Omental fat pad (tissue), 4 donors: Measurements from ENCODE around the gene CCDC90B. TPM values are rescaled to one million over a fixed set of nuclear protein-coding genes. Genes with fewer than 3 reads are reported as not detected.

ENCODE experiments used
- ATAC-seq: fragments of 150-250 bp; one replicate; pipeline ENCODE4 v1.9.1; 2016; ENCODE audit warnings: mild to moderate bottlenecking, moderate library complexity; ENCODE audit not compliant: low FRiP score
- DNase-seq: peaks from one replicate; pipeline ENCODE4 v3.0.0-alpha.2; 2019; ENCODE audit warnings: low spot score
- CTCF ChIP-seq, 3 donors: fragments of 450-650 bp; IDR thresholded peaks; one replicate each; pipeline ENCODE4 v1.5.1; 2016 to 2017; ENCODE audit warnings: antibody characterized with exemption in 3 of 3, mild to moderate bottlenecking in 3 of 3, moderate library complexity in 2 of 3
- total RNA-seq, 4 donors: library from RNA; depleted of rRNA; stranded (reverse); fragments of >200 nt; gene quantifications; one replicate each; pipeline ENCODE4 v1.1.0, GENCODE V29; 2016

The CCDC90B gene
- total RNA-seq, 4 donors from 2014 or later = 22.1 to 45.2 (median 31.2) TPM

GRCh38 chr11:83285151-83285770 lies 906 bp downstream of the CCDC90B start:
- DNase-seq (no peak), ATAC-seq (no peak)
- TF ChIP-seq CTCF (IDR thresholded peaks at IDR 0.05) = no peak

GRCh38 chr11:83284501-83285150 lies 1.5 kb downstream of the CCDC90B start:
- ATAC-seq (no peak), DNase-seq (no peak)
- no peak for TF ChIP-seq CTCF (IDR thresholded peaks at IDR 0.05)

- DNase-seq (no peak), ATAC-seq (no peak)
- no peak for TF ChIP-seq CTCF (IDR thresholded peaks at IDR 0.05)
Observed at GRCh38 chr11:83282084-83282716, 4.0 kb downstream of the CCDC90B start.

GRCh38 chr11:83280256-83280655 lies 5.9 kb downstream of the CCDC90B start:
- DNase-seq (no peak), ATAC-seq (no peak)
- no peak for TF ChIP-seq CTCF (IDR thresholded peaks at IDR 0.05)

GRCh38 chr11:83278351-83278750 lies 7.8 kb downstream of the CCDC90B start:
- DNase-seq = no peak
- TF ChIP-seq CTCF (IDR thresholded peaks at IDR 0.05) = no peak
- no peak for ATAC-seq

- TF ChIP-seq CTCF (IDR thresholded peaks at IDR 0.05) = no peak
- no peak for ATAC-seq
- no peak for DNase-seq
Observed at GRCh38 chr11:83275888-83276641, 10.1 kb downstream of the CCDC90B start.
